Upper lobe of left lung (tissue), 4 donors: ENCODE results near the gene TBC1D8.

ENCODE experiments used
- POLR2A ChIP-seq, 4 donors: fragments of 450-650 bp; IDR thresholded peaks; one replicate each; pipeline ENCODE4 v1.5.1; 2016 to 2017; ENCODE audit warnings: antibody characterized with exemption in 4 of 4, mild to moderate bottlenecking in 2 of 4
- POLR2AphosphoS5 ChIP-seq, 2 donors: sonication (generic); formaldehyde crosslinking; IDR thresholded peaks; one replicate each; pipeline ENCODE4 v1.5.1; 2017; ENCODE audit warnings: antibody characterized with exemption in 2 of 2

- TF ChIP-seq POLR2AphosphoS5 (IDR thresholded peaks at IDR 0.05) (no peak), POLR2A (IDR thresholded peaks at IDR 0.05) (no peak)
Observed at GRCh38 chr2:101080211-101081068, 70.7 kb downstream of the TBC1D8 start.
